HepG2 (cell line): ENCODE data around the gene ROPN1B. TPM values are rescaled to one million over a fixed set of nuclear protein-coding genes. Genes with fewer than 3 reads are reported as not detected.

Experiments used
- ATAC-seq: fragments of 200-7000 bp; cut with Tn5 transposase; 3 replicates; pipeline ENCODE4 v1.9.1; 2020; ENCODE audit warnings: mild to moderate bottlenecking, moderate library complexity
- BruUV-seq: library from RNA; stranded (reverse); fragments of 400-500 nt; replicated peaks from 2 replicates; lab custom pipeline; 2021; lab: Mats Ljungman, UMichigan
- CTCF ChIA-PET: fragments of 300-600 bp; formaldehyde crosslinking; extraction: SDS; loops from one replicate; lab custom pipeline; 2021; ENCODE audit warnings: low total read pairs, inconsistent platforms, low intra/inter-chr PET ratio; lab: Yijun Ruan, JAX
- POLR2A ChIA-PET: fragments of 350-600 bp; sonication (Branson Sonifier 250); formaldehyde crosslinking; loops from one replicate; lab custom pipeline; 2020; ENCODE audit warnings: antibody characterized with exemption, inconsistent platforms; lab: Yijun Ruan, JAX
- DNase-seq: peaks from one replicate; pipeline ENCODE4 v3.0.0-alpha.2; 2015; ENCODE audit warnings: low spot score
- FAIRE-seq: peaks from 3 replicates; lab custom pipeline; 2011; peaks lifted over from hg19 to GRCh38; lab: Jason Lieb, UNC
- H2AFZ ChIP-seq: one replicate; pipeline ENCODE4 v1.6.1; 2011; ENCODE audit warnings: low read length, inconsistent platforms
- H3K27ac ChIP-seq: fragments of 300-600 bp; 3 replicates; pipeline ENCODE4 v1.8.0; 2011; ENCODE audit warnings: mixed run types, mild to moderate bottlenecking, mixed read lengths, low read length, inconsistent platforms; ENCODE audit not compliant: insufficient read depth; ENCODE audit errors: extremely low read length
- H3K27me3 ChIP-seq, 2 experiments: fragments of 200-600 bp in 1 of 2; 2 replicates in 1 of 2; 3 replicates in 1 of 2; pipeline versions ENCODE4 v1.6.0 to v1.8.0; 2011; ENCODE audit warnings: low read length in 2 of 2, mild to moderate bottlenecking in 2 of 2, moderate library complexity in 2 of 2, inconsistent platforms in 1 of 2; ENCODE audit not compliant: insufficient read depth in 2 of 2, control insufficient read depth in 1 of 2
- H3K36me3 ChIP-seq, 2 experiments: fragments of 200-600 bp in 1 of 2; replicated peaks in 1 of 2; 2 replicates in 1 of 2; 3 replicates in 1 of 2; pipeline versions ENCODE4 v1.5.1 to v1.8.0; 2011; ENCODE audit warnings: low read length in 2 of 2, inconsistent platforms in 1 of 2; ENCODE audit not compliant: insufficient read depth in 2 of 2, control insufficient read depth in 1 of 2
- H3K4me1 ChIP-seq: 2 replicates; pipeline ENCODE4 v1.5.1; 2012; ENCODE audit warnings: low read length, inconsistent platforms; ENCODE audit not compliant: insufficient read depth
- H3K4me2 ChIP-seq: 2 replicates; pipeline ENCODE4 v1.6.0; 2011; ENCODE audit warnings: low read depth, low read length, inconsistent platforms
- H3K4me3 ChIP-seq, 3 experiments: fragments of 200-600 bp in 1 of 3; sonication (generic), shearing (Covaris generic) in 1 of 3; replicated peaks in 1 of 3; 2 replicates each; pipeline ENCODE4 v1.5.1; 2011 to 2016; ENCODE audit warnings: low read length in 3 of 3, inconsistent platforms in 2 of 3, low read depth in 2 of 3, mild to moderate bottlenecking in 2 of 3, control low read depth in 1 of 3, mixed read lengths in 1 of 3; ENCODE audit not compliant: insufficient read depth in 1 of 3
- H3K79me2 ChIP-seq: one replicate; pipeline ENCODE4 v1.6.1; 2011; ENCODE audit warnings: low read length, inconsistent platforms; ENCODE audit not compliant: insufficient read depth
- H3K9ac ChIP-seq: 2 replicates; pipeline ENCODE4 v1.6.0; 2011; ENCODE audit warnings: mild to moderate bottlenecking, low read depth, low read length, inconsistent platforms; ENCODE audit not compliant: insufficient read depth
- H3K9me3 ChIP-seq: 2 replicates; pipeline ENCODE4 v1.5.1; 2012; ENCODE audit warnings: mild to moderate bottlenecking, low read length
- H4K20me1 ChIP-seq: 2 replicates; pipeline ENCODE4 v1.6.0; 2011; ENCODE audit warnings: inconsistent platforms, mild to moderate bottlenecking, low read length, moderate library complexity; ENCODE audit not compliant: insufficient read depth
- AGO1 ChIP-seq: fragments of 200-400 bp; formaldehyde crosslinking; IDR thresholded peaks from 2 replicates; pipeline ENCODE4 v1.6.1; 2017; ENCODE audit warnings: mild to moderate bottlenecking, low read depth, low read length, moderate library complexity; ENCODE audit not compliant: poor library complexity, severe bottlenecking
- ATF3 ChIP-seq: sonication (generic); formaldehyde crosslinking; IDR thresholded peaks from 2 replicates; pipeline ENCODE4 v1.4.0; 2020; ENCODE audit warnings: missing genetic modification reagents
- IKZF4 ChIP-seq: sonication (generic); formaldehyde crosslinking; IDR thresholded peaks from 2 replicates; pipeline ENCODE4 v1.5.1; 2020; ENCODE audit warnings: borderline replicate concordance, mild to moderate bottlenecking, low read depth, missing genetic modification reagents; ENCODE audit errors: not compliant biosample characterization
- IRF2 ChIP-seq: IDR thresholded peaks from 2 replicates; pipeline ENCODE4 v1.6.1; 2018; ENCODE audit warnings: missing genetic modification reagents, missing compliant biosample characterization
- KDM1A ChIP-seq: IDR thresholded peaks from 2 replicates; pipeline ENCODE4 v1.6.1; 2016; ENCODE audit warnings: missing compliant biosample characterization
- KDM4B ChIP-seq: sonication (generic); formaldehyde crosslinking; IDR thresholded peaks from 2 replicates; pipeline ENCODE4 v1.4.0; 2020; ENCODE audit warnings: missing genetic modification reagents
- NCOA2 ChIP-seq: sonication (generic); formaldehyde crosslinking; IDR thresholded peaks from 2 replicates; pipeline ENCODE4 v1.8.0; 2022; ENCODE audit warnings: inconsistent platforms
- SRF ChIP-seq: IDR thresholded peaks from 2 replicates; pipeline ENCODE4 v1.6.1; 2011; ENCODE audit warnings: mild to moderate bottlenecking, low read depth, low read length, moderate library complexity
- TEAD3 ChIP-seq: optimal IDR thresholded peaks from 2 replicates; pipeline ENCODE3; 2016; ENCODE audit warnings: borderline replicate concordance
- ZNF333 ChIP-seq: sonication (generic); formaldehyde crosslinking; IDR thresholded peaks from 2 replicates; pipeline ENCODE4 v1.4.0; 2020; ENCODE audit warnings: mild to moderate bottlenecking, missing genetic modification reagents, borderline replicate concordance
- ZNF629 ChIP-seq: sonication (generic); formaldehyde crosslinking; conservative IDR thresholded peaks from 2 replicates; pipeline ENCODE4 v1.5.0; 2020; ENCODE audit warnings: missing genetic modification reagents
- WGBS: methylation state at CpG from one replicate; pipeline ENCODE4 v1.1.6; 2017; ENCODE audit warnings: low lambda C conversion rate; 5-methylcytosine and 5-hydroxymethylcytosine counted together
- in situ Hi-C: cut with HindIII; loops from 2 replicates; pipeline ENCODE4 v1.10.0; 2017; ENCODE audit warnings: low pct_unique_long_range_greater_than_20kb; ENCODE audit not compliant: extremely low pct_ligation_motif_present
- intact Hi-C: fragments of 100-400 bp; cut with micrococcal nuclease; formaldehyde crosslinking; loops from one replicate; pipeline ENCODE4 v1.10.0; 2022; ENCODE audit not compliant: unreplicated experiment
- polyA plus RNA-seq, 8 experiments: library from polyadenylated mRNA; depleted of rRNA in 3 of 8; stranded (reverse) in 7 of 8; unstranded in 1 of 8; fragments of >200 nt; fragmentation: Illumina TruSeq in 4 of 8; extraction: Trizol in 4 of 8; gene quantifications; 2 replicates each; pipeline versions ENCODE4 v1.2.1 to v1.2.3, GENCODE V29; 2011 to 2016; ENCODE audit warnings: low read depth in 4 of 8, missing spikeins in 1 of 8, mixed read lengths in 1 of 8; ENCODE audit not compliant: insufficient read depth in 1 of 8
- total RNA-seq, 5 experiments: library from RNA; depleted of rRNA; stranded (reverse); fragments of >200 nt; fragmentation: Illumina TruSeq; extraction: Trizol; gene quantifications; 2 replicates each; pipeline ENCODE4 v1.2.3, GENCODE V29; 2016; ENCODE audit warnings: low read depth in 1 of 5
- TF ChIP-seq, protein P1 (sequence below): sonication (generic); formaldehyde crosslinking; IDR thresholded peaks from 2 replicates; pipeline ENCODE4 v1.5.1; 2020; ENCODE audit warnings: missing genetic modification reagents, mild to moderate bottlenecking, borderline replicate concordance

ROPN1B gene
- total and polyA plus RNA-seq, 2 of the 13 experiments (the other 11 are each of a cell fraction or from before 2014, with no cell fraction given) = not detected

- Histone ChIP-seq H3K27ac (no peak overlapping the region), H3K9me3 (peaks cover 15% of the 10 kb centered on the region), H3K36me3 (peaks cover 1 to 6% of the 10 kb centered on the region in 2 experiments; a peak in 2 of 5 replicates), H3K4me1 (no peaks in the 10 kb centered on the region), H3K27me3 (no peaks in the 10 kb centered on the region), H3K79me2 (no peaks in the 10 kb centered on the region), H2AFZ (no peak overlapping the region), H3K4me2 (no peak overlapping the region), H3K9ac (no peak overlapping the region), H4K20me1 (no peaks in the 10 kb centered on the region), H3K4me3 (no peak overlapping the region)
- POLR2A ChIA-PET = no interaction called here
- DNase-seq = no peak
- WGBS = 98% methylated on average over 5 of the region's 9 CpGs
- FAIRE-seq = no peak
- in situ Hi-C loops = no loop called here
- TF ChIP-seq KDM1A (CRISPR knock-in tag) (no peak), ZNF629 (CRISPR knock-in tag) (peak; percentile 69)
- ATAC-seq = no peak
- intact Hi-C loops = no loop called here
- CTCF ChIA-PET = no interaction called here
- BruUV-seq = no TSS peak
These were observed 55.3 kb downstream of the ROPN1B start for GRCh38 chr3:126024049-126024854.

GRCh38 chr3:126025116-126025729, 56.2 kb downstream of the ROPN1B start:
- no peak overlapping the region for H3K9ac ChIP-seq
- ChIA-PET CTCF (no interaction called here), POLR2A (no interaction called here)
- BruUV-seq = no TSS peak
- no peak for TF ChIP-seq SRF
- no peak for TF ChIP-seq ATF3 (CRISPR knock-in tag)
- TF ChIP-seq, protein P1, sequence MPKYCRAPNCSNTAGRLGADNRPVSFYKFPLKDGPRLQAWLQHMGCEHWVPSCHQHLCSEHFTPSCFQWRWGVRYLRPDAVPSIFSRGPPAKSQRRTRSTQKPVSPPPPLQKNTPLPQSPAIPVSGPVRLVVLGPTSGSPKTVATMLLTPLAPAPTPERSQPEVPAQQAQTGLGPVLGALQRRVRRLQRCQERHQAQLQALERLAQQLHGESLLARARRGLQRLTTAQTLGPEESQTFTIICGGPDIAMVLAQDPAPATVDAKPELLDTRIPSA (CRISPR knock-in tag) = no peak
- TF ChIP-seq AGO1 = no peak
- no peak for TF ChIP-seq NCOA2 (CRISPR knock-in tag)
- no peak for TF ChIP-seq KDM4B (CRISPR knock-in tag)
- no peak for TF ChIP-seq IRF2 (CRISPR knock-in tag)
- TF ChIP-seq ZNF333 = no peak
- TF ChIP-seq IKZF4 (CRISPR knock-in tag) = no peak
- TF ChIP-seq TEAD3 (CRISPR knock-in tag) = no peak
- H4K20me1 ChIP-seq = no peaks in the 10 kb centered on the region
- no peaks in the 10 kb centered on the region for H3K4me1 ChIP-seq
- no peak for FAIRE-seq
- H3K36me3 ChIP-seq = peaks cover 1 to 6% of the 10 kb centered on the region in 2 experiments; a peak in 2 of 5 replicates
- WGBS = 91% methylated on average over 12 of the region's 14 CpGs
- no peak overlapping the region for H3K4me2 ChIP-seq
- no peaks in the 10 kb centered on the region for H3K79me2 ChIP-seq
- no peak overlapping the region for H3K4me3 ChIP-seq
- peaks cover 15% of the 10 kb centered on the region for H3K9me3 ChIP-seq
- H3K27me3 ChIP-seq = no peaks in the 10 kb centered on the region
- no peak for DNase-seq
- intact Hi-C loops = no loop called here
- in situ Hi-C loops = no loop called here
- H3K27ac ChIP-seq = no peak overlapping the region
- H2AFZ ChIP-seq = no peak overlapping the region
- ATAC-seq = no peak
